Measurements from ENCODE around the gene PRRG1.
"Not testable (repeated sequence)": the region's sequence is repeated elsewhere in the genome, so short reads cannot be mapped to it uniquely, and the experiment has no call there.

The PRRG1 gene

GRCh38 chrX:37437160-37437559 lies 88.0 kb downstream of the PRRG1 start:
- H3K4me3 ChIP-seq (ENCODE audit: low read length): no peak overlapping the region
- DNase-seq (ENCODE audit: low read depth): no peak
- no peak for TF ChIP-seq CTCF (IDR thresholded peaks at IDR 0.05; ENCODE audit: insufficient read depth, low read depth, low read length, missing control alignments)

GRCh38 chrX:37441377-37441776 lies 92.2 kb downstream of the PRRG1 start:
- no peak for TF ChIP-seq CTCF (IDR thresholded peaks at IDR 0.05; ENCODE audit: insufficient read depth, low read depth, low read length, missing control alignments)
- H3K4me3 ChIP-seq (ENCODE audit: low read length): no peak overlapping the region
- no peak for DNase-seq (ENCODE audit: low read depth)

GRCh38 chrX:37445182-37445581 lies 96.0 kb downstream of the PRRG1 start:
- TF ChIP-seq CTCF (IDR thresholded peaks at IDR 0.05; ENCODE audit: insufficient read depth, low read depth, low read length, missing control alignments): no peak
- H3K4me3 ChIP-seq (ENCODE audit: low read length): no peak overlapping the region
- no peak for DNase-seq (ENCODE audit: low read depth)

GRCh38 chrX:37453821-37454220 lies 104.7 kb downstream of the PRRG1 start:
- no peak overlapping the region for H3K4me3 ChIP-seq (ENCODE audit: low read length)
- DNase-seq (ENCODE audit: low read depth): peak; percentile 54
- TF ChIP-seq CTCF (IDR thresholded peaks at IDR 0.05; ENCODE audit: insufficient read depth, low read depth, low read length, missing control alignments): no peak

GRCh38 chrX:37454537-37455285 lies 105.5 kb downstream of the PRRG1 start:
- no peak overlapping the region for H3K4me3 ChIP-seq (ENCODE audit: low read length)
- TF ChIP-seq CTCF (IDR thresholded peaks at IDR 0.05; ENCODE audit: insufficient read depth, low read depth, low read length, missing control alignments): no peak
- DNase-seq (ENCODE audit: low read depth): peak; percentile 78

- TF ChIP-seq CTCF (IDR thresholded peaks at IDR 0.05; ENCODE audit: insufficient read depth, low read depth, low read length, missing control alignments): no peak
- no peak for DNase-seq (ENCODE audit: low read depth)
Measured at GRCh38 chrX:37455381-37455780, 106.2 kb downstream of the PRRG1 start.

GRCh38 chrX:37460285-37460684 lies 111.1 kb downstream of the PRRG1 start:
- peak; percentile 66 for DNase-seq (ENCODE audit: low read depth)

More at GRCh38 chrX:37455381-37455780, 106.2 kb downstream of the PRRG1 start:
- H3K4me3 ChIP-seq (ENCODE audit: low read length): no peak overlapping the region

More at GRCh38 chrX:37460285-37460684, 111.1 kb downstream of the PRRG1 start:
- H3K4me3 ChIP-seq (ENCODE audit: low read length): not testable (repeated sequence)

All from epithelial cell of esophagus (primary cell).